SK-N-SH (cell line): ENCODE measurements around the gene ZC3H18. TPM values are rescaled to one million over a fixed set of nuclear protein-coding genes. Genes with fewer than 3 reads are reported as not detected.

ENCODE experiments used
- CTCF ChIA-PET: fragments of 300-600, 350-600 bp; formaldehyde crosslinking; extraction: SDS; loops from one replicate; lab custom pipeline; 2021; lab: Yijun Ruan, JAX
- POLR2A ChIA-PET: fragments of 350-600 bp; sonication (Branson Sonifier 250); formaldehyde crosslinking; extraction: SDS; loops from one replicate; lab custom pipeline; 2020; ENCODE audit warnings: antibody characterized with exemption, inconsistent platforms; lab: Yijun Ruan, JAX
- DNase-seq: peaks from one replicate; pipeline ENCODE4 v3.0.0; 2012
- H2AFZ ChIP-seq: fragments of 200-600 bp; sonication (generic); 2 replicates; pipeline ENCODE4 v1.8.1; 2016; ENCODE audit warnings: antibody characterized with exemption, mild to moderate bottlenecking, low read depth
- H3F3A ChIP-seq: fragments of 200-600 bp; sonication (generic); replicated peaks from 2 replicates; pipeline ENCODE3; 2016; ENCODE audit warnings: antibody characterized with exemption, mild to moderate bottlenecking; ENCODE audit not compliant: insufficient read depth
- H3K27ac ChIP-seq, 2 experiments: fragments of 200-500 bp in 1 of 2; fragments of 200-600 bp in 1 of 2; sonication (Bioruptor generic) in 1 of 2; sonication (generic), shearing (Covaris generic) in 1 of 2; 2 replicates each; pipeline versions ENCODE4 v1.5.1 to v1.6.1; 2014 to 2016; ENCODE audit warnings: low read depth in 2 of 2, inconsistent platforms in 1 of 2, low read length in 1 of 2, mild to moderate bottlenecking in 1 of 2, mixed read lengths in 1 of 2
- H3K27me3 ChIP-seq: fragments of 200-600 bp; sonication (generic), shearing (Covaris generic); 2 replicates; pipeline ENCODE4 v1.6.1; 2016; ENCODE audit warnings: mixed run types; ENCODE audit not compliant: insufficient read depth
- H3K36me3 ChIP-seq, 2 experiments: fragments of 200-500 bp in 1 of 2; fragments of 200-600 bp in 1 of 2; sonication (Bioruptor generic) in 1 of 2; sonication (generic) in 1 of 2; replicated peaks in 1 of 2; 2 replicates each; pipeline versions ENCODE3 to v1.5.1; 2014 to 2016; ENCODE audit warnings: low read length in 1 of 2, mild to moderate bottlenecking in 1 of 2; ENCODE audit not compliant: insufficient read depth in 2 of 2, control insufficient read depth in 1 of 2
- H3K4me1 ChIP-seq, 2 experiments: fragments of 200-500 bp in 1 of 2; fragments of 200-600 bp in 1 of 2; sonication (Bioruptor generic) in 1 of 2; sonication (generic), shearing (Covaris generic) in 1 of 2; 2 replicates each; pipeline versions ENCODE4 v1.5.1 to v1.6.1; 2014 to 2016; ENCODE audit warnings: low read depth in 1 of 2, low read length in 1 of 2, mixed run types in 1 of 2; ENCODE audit not compliant: insufficient read depth in 2 of 2, control insufficient read depth in 1 of 2
- H3K4me2 ChIP-seq: fragments of 200-600 bp; sonication (generic), shearing (Covaris generic); 2 replicates; pipeline ENCODE4 v1.6.1; 2017; ENCODE audit warnings: mixed run types
- H3K4me3 ChIP-seq, 2 experiments: fragments of 200-500 bp in 1 of 2; fragments of 200-600 bp in 1 of 2; sonication (Bioruptor generic) in 1 of 2; sonication (generic), shearing (Covaris generic) in 1 of 2; 2 replicates each; pipeline versions ENCODE4 v1.5.1 to v1.8.1; 2014 to 2016; ENCODE audit warnings: low read depth in 2 of 2, inconsistent platforms in 1 of 2, low read length in 1 of 2, mild to moderate bottlenecking in 1 of 2, mixed read lengths in 1 of 2, moderate library complexity in 1 of 2
- H3K79me2 ChIP-seq: fragments of 200-600 bp; sonication (generic); 2 replicates; pipeline ENCODE4 v1.8.1; 2017; ENCODE audit warnings: mild to moderate bottlenecking; ENCODE audit not compliant: insufficient read depth
- H3K9ac ChIP-seq: fragments of 200-600 bp; sonication (generic); 2 replicates; pipeline ENCODE4 v1.6.1; 2017; ENCODE audit warnings: mixed run types
- H3K9me2 ChIP-seq: fragments of 200-600 bp; sonication (generic); 2 replicates; pipeline ENCODE4 v1.6.1; 2017; ENCODE audit warnings: mixed run types
- H3K9me3 ChIP-seq: fragments of 200-600 bp; sonication (generic); 2 replicates; pipeline ENCODE4 v1.6.1; 2017; ENCODE audit warnings: mixed run types, mild to moderate bottlenecking, moderate library complexity
- H4K20me1 ChIP-seq: fragments of 200-600 bp; sonication (generic); 2 replicates; pipeline ENCODE4 v1.6.1; 2017; ENCODE audit warnings: mild to moderate bottlenecking, mixed run types; ENCODE audit not compliant: insufficient read depth
- EZH2phosphoT487 ChIP-seq: fragments of 200-600 bp; sonication (generic); IDR thresholded peaks from 2 replicates; pipeline ENCODE4 v1.6.1; 2017; ENCODE audit warnings: low read depth, mixed run types, mild to moderate bottlenecking, antibody characterized with exemption, moderate library complexity, borderline replicate concordance
- FOSL2 ChIP-seq: IDR thresholded peaks from 2 replicates; pipeline ENCODE4 v1.4.0; 2012; ENCODE audit warnings: low read depth, mild to moderate bottlenecking, moderate library complexity, borderline replicate concordance
- PBX3 ChIP-seq: IDR thresholded peaks from 2 replicates; pipeline ENCODE4; 2012
- POLR2AphosphoS5 ChIP-seq: IDR thresholded peaks from 2 replicates; pipeline ENCODE4 v1.6.1; 2012; ENCODE audit warnings: low read depth, low read length
- RFX5 ChIP-seq: IDR thresholded peaks from 2 replicates; pipeline ENCODE4 v1.6.1; 2012; ENCODE audit warnings: mild to moderate bottlenecking, improper control_type of control experiment, low read length
- RXRA ChIP-seq: IDR thresholded peaks from 2 replicates; pipeline ENCODE4 v1.4.0; 2012; ENCODE audit warnings: low read depth, mild to moderate bottlenecking, borderline replicate concordance
- SMC3 ChIP-seq: IDR thresholded peaks from 2 replicates; pipeline ENCODE4 v1.6.1; 2012; ENCODE audit warnings: low read depth, low read length, improper control_type of control experiment
- TCF12 ChIP-seq: IDR thresholded peaks from 2 replicates; pipeline ENCODE4 v1.4.0; 2012
- TEAD4 ChIP-seq: IDR thresholded peaks from 2 replicates; pipeline ENCODE4 v1.4.0; 2012; ENCODE audit warnings: mild to moderate bottlenecking, borderline replicate concordance; ENCODE audit not compliant: insufficient read depth
- USF1 ChIP-seq: IDR thresholded peaks from 2 replicates; pipeline ENCODE4 v1.4.0; 2012; ENCODE audit warnings: low read depth, borderline replicate concordance
- WGBS: methylation state at CpG from one replicate; pipeline ENCODE4 v1.1.6; 2017; ENCODE audit warnings: low lambda C conversion rate; 5-methylcytosine and 5-hydroxymethylcytosine counted together
- polyA plus RNA-seq, 3 experiments: library from polyadenylated mRNA; depleted of rRNA; stranded (reverse); fragments of >200 nt; gene quantifications; 2 replicates each; pipeline ENCODE4 v1.2.3, GENCODE V29; 2012
- TF ChIP-seq, protein P1 (sequence below): fragments of 150-350 bp; IDR thresholded peaks from 2 replicates; pipeline ENCODE4 v1.6.1; 2016; ENCODE audit warnings: mild to moderate bottlenecking, low read depth, low read length
- TF ChIP-seq, protein P2 (sequence below): IDR thresholded peaks from 2 replicates; pipeline ENCODE4 v1.4.0; 2012; ENCODE audit warnings: low read depth, borderline replicate concordance

The ZC3H18 gene
- polyA plus RNA-seq, 1 of the 3 experiments (the other 2 are of a cell fraction): 32.7 TPM

- Histone ChIP-seq H3K79me2 (no peaks in the 10 kb centered on the region), H3K4me2 (no peak overlapping the region), H3K27me3 (peaks cover 28% of the 10 kb centered on the region), H3K27ac (no peak overlapping the region), H3K9me3 (no peaks in the 10 kb centered on the region), H3K4me1 (peaks cover 0 to 3% of the 10 kb centered on the region in 2 experiments; a peak in 1 of 4 replicates), H3K9me2 (no peaks in the 10 kb centered on the region), H3K36me3 (no peaks in the 10 kb centered on the region), H3F3A (no peaks in the 10 kb centered on the region), H3K9ac (no peak overlapping the region), H4K20me1 (no peaks in the 10 kb centered on the region), H2AFZ (no peak overlapping the region), H3K4me3 (no peak overlapping the region)
- peak; percentile 33 for DNase-seq
- POLR2A ChIA-PET: no interaction called here
- WGBS: 85% methylated on average over 12 of the region's 16 CpGs
- CTCF ChIA-PET: interaction anchor here (1.3 to 2.7 kb wide), 2 partner anchors 9 to 11 kb away, joined by 4 to 10 read pairs; no protein-coding TSS in a partner anchor
- TF ChIP-seq FOSL2: no peak
- TF ChIP-seq RXRA: no peak
- no peak for TF ChIP-seq TCF12
- no peak for TF ChIP-seq RFX5
- TF ChIP-seq POLR2AphosphoS5: no peak
- TF ChIP-seq SMC3: no peak
- TF ChIP-seq, protein P1, sequence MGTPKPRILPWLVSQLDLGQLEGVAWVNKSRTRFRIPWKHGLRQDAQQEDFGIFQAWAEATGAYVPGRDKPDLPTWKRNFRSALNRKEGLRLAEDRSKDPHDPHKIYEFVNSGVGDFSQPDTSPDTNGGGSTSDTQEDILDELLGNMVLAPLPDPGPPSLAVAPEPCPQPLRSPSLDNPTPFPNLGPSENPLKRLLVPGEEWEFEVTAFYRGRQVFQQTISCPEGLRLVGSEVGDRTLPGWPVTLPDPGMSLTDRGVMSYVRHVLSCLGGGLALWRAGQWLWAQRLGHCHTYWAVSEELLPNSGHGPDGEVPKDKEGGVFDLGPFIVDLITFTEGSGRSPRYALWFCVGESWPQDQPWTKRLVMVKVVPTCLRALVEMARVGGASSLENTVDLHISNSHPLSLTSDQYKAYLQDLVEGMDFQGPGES: no peak
- TF ChIP-seq, protein P2, sequence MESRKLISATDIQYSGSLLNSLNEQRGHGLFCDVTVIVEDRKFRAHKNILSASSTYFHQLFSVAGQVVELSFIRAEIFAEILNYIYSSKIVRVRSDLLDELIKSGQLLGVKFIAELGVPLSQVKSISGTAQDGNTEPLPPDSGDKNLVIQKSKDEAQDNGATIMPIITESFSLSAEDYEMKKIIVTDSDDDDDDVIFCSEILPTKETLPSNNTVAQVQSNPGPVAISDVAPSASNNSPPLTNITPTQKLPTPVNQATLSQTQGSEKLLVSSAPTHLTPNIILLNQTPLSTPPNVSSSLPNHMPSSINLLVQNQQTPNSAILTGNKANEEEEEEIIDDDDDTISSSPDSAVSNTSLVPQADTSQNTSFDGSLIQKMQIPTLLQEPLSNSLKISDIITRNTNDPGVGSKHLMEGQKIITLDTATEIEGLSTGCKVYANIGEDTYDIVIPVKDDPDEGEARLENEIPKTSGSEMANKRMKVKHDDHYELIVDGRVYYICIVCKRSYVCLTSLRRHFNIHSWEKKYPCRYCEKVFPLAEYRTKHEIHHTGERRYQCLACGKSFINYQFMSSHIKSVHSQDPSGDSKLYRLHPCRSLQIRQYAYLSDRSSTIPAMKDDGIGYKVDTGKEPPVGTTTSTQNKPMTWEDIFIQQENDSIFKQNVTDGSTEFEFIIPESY: no peak
- TF ChIP-seq EZH2phosphoT487: no peak
- no peak for TF ChIP-seq USF1
- TF ChIP-seq TEAD4: no peak
- no peak for TF ChIP-seq PBX3
These were observed 19.9 kb upstream of the ZC3H18 start for GRCh38 chr16:88550246-88550661.
